GM12891 (cell line): Measurements from ENCODE around the gene TACR3.

Source experiments
- PAX5 ChIP-seq: IDR thresholded peaks from 2 replicates; pipeline ENCODE4 v1.6.1; 2011; ENCODE audit warnings: low read length, moderate library complexity, mild to moderate bottlenecking; ENCODE audit not compliant: insufficient read depth, severe bottlenecking
- POLR2A ChIP-seq: IDR thresholded peaks from 2 replicates; pipeline ENCODE4 v1.6.1; 2011; ENCODE audit warnings: low read depth, low read length, control low read depth
- POLR2AphosphoS5 ChIP-seq: IDR thresholded peaks from 2 replicates; pipeline ENCODE4 v1.6.1; 2011; ENCODE audit warnings: low read depth, low read length, control low read depth
- POU2F2 ChIP-seq: IDR thresholded peaks from 2 replicates; pipeline ENCODE4 v1.6.1; 2011; ENCODE audit warnings: low read depth, mild to moderate bottlenecking, control low read depth, low read length, moderate library complexity
- TAF1 ChIP-seq: IDR thresholded peaks from 2 replicates; pipeline ENCODE4 v1.6.1; 2011; ENCODE audit warnings: low read depth, low read length, control low read depth

GRCh38 chr4:103720661-103721060 is 876 bp upstream of the TACR3 start:
- TF ChIP-seq POLR2A, result no peak
- no peak for TF ChIP-seq POU2F2
- TF ChIP-seq POLR2AphosphoS5, result no peak
- no peak for TF ChIP-seq PAX5
- TF ChIP-seq TAF1, result no peak
